Prostate gland (tissue), 2 donors: ENCODE measurements around the gene ATP6V1G1. TPM values are rescaled to one million over a fixed set of nuclear protein-coding genes. Genes with fewer than 3 reads are reported as not detected.

Source experiments
- DNase-seq: peaks from one replicate; pipeline ENCODE4 v3.0.0-alpha.2; 2019; ENCODE audit warnings: low spot score
- H3K27ac ChIP-seq, 2 donors: fragments of 200-600 bp; sonication (generic); 2 replicates each; pipeline ENCODE4 v1.5.1; 2017 to 2019
- H3K27me3 ChIP-seq: fragments of 200-600 bp; sonication (generic); replicated peaks from 2 replicates; pipeline ENCODE4 v1.5.1; 2019; ENCODE audit not compliant: insufficient read depth
- H3K36me3 ChIP-seq, 2 donors: fragments of 200-600 bp; sonication (generic); 1 replicate in 1 of 2; 2 replicates in 1 of 2; pipeline versions ENCODE4 v1.5.1 to v1.8.1; 2017 to 2019
- H3K4me1 ChIP-seq: fragments of 200-600 bp; sonication (generic); replicated peaks from 2 replicates; pipeline ENCODE4 v1.5.1; 2019
- H3K4me3 ChIP-seq, 2 donors: fragments of 200-600 bp; sonication (generic); 2 replicates each; pipeline ENCODE4 v1.5.1; 2017 to 2019
- H3K9me3 ChIP-seq: fragments of 200-600 bp; sonication (generic); 2 replicates; pipeline ENCODE4 v1.5.1; 2017
- POLR2A ChIP-seq: fragments of 450-650 bp; IDR thresholded peaks from one replicate; pipeline ENCODE4 v1.6.1; 2016; ENCODE audit warnings: antibody characterized with exemption, mild to moderate bottlenecking
- POLR2AphosphoS5 ChIP-seq: sonication (generic); formaldehyde crosslinking; IDR thresholded peaks from one replicate; pipeline ENCODE4 v1.6.1; 2017; ENCODE audit warnings: antibody characterized with exemption
- WGBS: methylation state at CpG from one replicate; pipeline ENCODE4 v1.1.5; 2018; 5-methylcytosine and 5-hydroxymethylcytosine counted together
- intact Hi-C: fragments of 100-400 bp; cut with DNase I; formaldehyde crosslinking; loops from one replicate; pipeline ENCODE4 v1.14.2; 2022
- total RNA-seq, 2 donors: library from RNA; depleted of rRNA; stranded (reverse); fragments of >200 nt; gene quantifications; one replicate each; pipeline ENCODE4 v1.1.0, GENCODE V29; 2016
- TF ChIP-seq, protein P1 (sequence below), 4 experiments: fragments of 200-600 bp in 2 of 4; fragments of 450-650 bp in 2 of 4; sonication (generic) in 2 of 4; IDR thresholded peaks; 1 replicate in 3 of 4; 2 replicates in 1 of 4; pipeline ENCODE4 v1.5.1; 2016 to 2019; ENCODE audit warnings: antibody characterized with exemption in 4 of 4, mild to moderate bottlenecking in 2 of 4, moderate library complexity in 2 of 4

Gene ATP6V1G1, protein sequence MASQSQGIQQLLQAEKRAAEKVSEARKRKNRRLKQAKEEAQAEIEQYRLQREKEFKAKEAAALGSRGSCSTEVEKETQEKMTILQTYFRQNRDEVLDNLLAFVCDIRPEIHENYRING
- total RNA-seq = 100 to 1,000 TPM; 262 to 348 TPM

DNA sequence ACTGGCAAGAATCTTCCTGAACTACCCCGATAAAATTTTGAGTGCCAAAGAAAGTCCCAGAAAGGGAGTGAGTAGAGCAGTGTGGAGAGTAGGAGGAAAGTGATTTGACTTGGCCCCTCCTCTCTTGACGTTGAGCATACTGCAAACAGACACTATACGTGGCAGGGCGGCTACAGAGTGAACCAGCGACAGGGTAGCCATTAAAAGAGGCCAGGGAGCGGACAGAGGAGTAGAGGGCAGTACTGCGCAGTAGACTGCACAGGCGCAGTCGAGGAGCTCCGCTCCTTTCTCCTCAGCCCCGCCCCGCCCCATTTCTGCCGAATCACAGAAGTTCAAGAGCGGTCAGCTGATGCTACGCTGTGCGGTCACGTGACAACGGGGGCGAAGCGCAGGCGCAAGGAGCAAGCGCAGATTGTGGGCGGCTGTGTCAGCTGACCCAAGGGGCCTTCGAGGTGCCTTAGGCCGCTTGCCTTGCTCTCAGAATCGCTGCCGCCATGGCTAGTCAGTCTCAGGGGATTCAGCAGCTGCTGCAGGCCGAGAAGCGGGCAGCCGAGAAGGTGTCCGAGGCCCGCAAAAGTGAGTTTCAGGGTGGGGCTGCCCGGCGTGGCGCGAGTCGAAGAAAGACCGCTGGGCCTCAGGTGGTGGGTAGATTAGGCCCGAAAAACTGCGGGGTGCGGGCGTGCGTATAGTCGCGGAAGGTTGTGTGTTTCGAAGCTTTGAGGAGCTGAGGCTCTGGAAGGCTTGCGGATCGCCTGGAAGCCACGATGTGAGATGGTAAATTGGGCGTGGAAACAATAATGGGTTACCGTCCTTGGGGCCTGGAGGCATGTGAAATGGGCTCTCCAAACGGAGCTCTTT is at the start of gene ATP6V1G1:
Gene ATP6V1G1 (plus strand): TSS at position 425 of the 858 bp plus-strand sequence. CDS start 70 bp downstream, at position 495.
- no peaks in the 10 kb centered on the region for H3K9me3 ChIP-seq
- under 1% methylated on average over 49 of the region's 52 CpGs for WGBS
- no peaks in the 10 kb centered on the region for H3K27me3 ChIP-seq
- H3K4me1 ChIP-seq = peaks cover 1% of the 10 kb centered on the region
- DNase-seq = peak; percentile 99
- H3K27ac ChIP-seq = peak within 1 kb of the TSS; percentile 95 to 96
- intact Hi-C loops = loop anchor here (5.0 to 10.0 kb wide), 3 partner anchors 67 to 193 kb away; partner anchors contain the start of genes TEX53 and WHRN
- H3K4me3 ChIP-seq = peak within 1 kb of the TSS; percentile 72 to 86
- peak; percentile 96 for TF ChIP-seq POLR2A
- TF ChIP-seq, protein P1, sequence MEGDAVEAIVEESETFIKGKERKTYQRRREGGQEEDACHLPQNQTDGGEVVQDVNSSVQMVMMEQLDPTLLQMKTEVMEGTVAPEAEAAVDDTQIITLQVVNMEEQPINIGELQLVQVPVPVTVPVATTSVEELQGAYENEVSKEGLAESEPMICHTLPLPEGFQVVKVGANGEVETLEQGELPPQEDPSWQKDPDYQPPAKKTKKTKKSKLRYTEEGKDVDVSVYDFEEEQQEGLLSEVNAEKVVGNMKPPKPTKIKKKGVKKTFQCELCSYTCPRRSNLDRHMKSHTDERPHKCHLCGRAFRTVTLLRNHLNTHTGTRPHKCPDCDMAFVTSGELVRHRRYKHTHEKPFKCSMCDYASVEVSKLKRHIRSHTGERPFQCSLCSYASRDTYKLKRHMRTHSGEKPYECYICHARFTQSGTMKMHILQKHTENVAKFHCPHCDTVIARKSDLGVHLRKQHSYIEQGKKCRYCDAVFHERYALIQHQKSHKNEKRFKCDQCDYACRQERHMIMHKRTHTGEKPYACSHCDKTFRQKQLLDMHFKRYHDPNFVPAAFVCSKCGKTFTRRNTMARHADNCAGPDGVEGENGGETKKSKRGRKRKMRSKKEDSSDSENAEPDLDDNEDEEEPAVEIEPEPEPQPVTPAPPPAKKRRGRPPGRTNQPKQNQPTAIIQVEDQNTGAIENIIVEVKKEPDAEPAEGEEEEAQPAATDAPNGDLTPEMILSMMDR (IDR thresholded peaks at IDR 0.05) = peak in 2 of 4 experiments; percentile 30 to 31
- peak; percentile 97 for TF ChIP-seq POLR2AphosphoS5
- H3K36me3 ChIP-seq = no peaks in the 10 kb centered on the region

DNA sequence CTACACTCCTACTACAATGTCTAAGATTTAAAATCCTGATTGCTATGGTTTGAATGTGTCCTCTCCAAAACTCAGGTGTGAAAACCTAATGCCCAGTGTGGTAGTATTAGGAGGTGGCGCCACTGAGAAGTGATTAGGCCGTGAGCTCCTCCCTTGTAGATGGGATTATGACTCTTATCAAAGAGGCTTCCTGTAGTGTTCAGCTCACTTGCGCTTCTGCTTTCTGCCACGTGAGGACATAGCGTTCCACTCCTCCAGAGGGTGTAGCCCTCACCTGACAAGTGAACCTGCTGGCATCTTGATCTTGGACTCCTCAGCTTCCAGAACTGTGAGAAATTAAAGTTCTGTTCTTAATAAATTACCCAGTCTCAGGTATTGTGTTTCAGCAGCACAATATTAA is 49.3 kb upstream of the ATP6V1G1 start:
- H3K27ac ChIP-seq = no peak overlapping the region
- TF ChIP-seq POLR2A = no peak
- peak; percentile 61 for TF ChIP-seq POLR2AphosphoS5
- TF ChIP-seq, protein P1 (IDR thresholded peaks at IDR 0.05) = peak in 3 of 4 experiments; percentile 37 to 51 (median 46)
- 41% methylated on average over 5 of the region's 5 CpGs for WGBS
- H3K4me3 ChIP-seq = no peak overlapping the region
- no peaks in the 10 kb centered on the region for H3K4me1 ChIP-seq
- H3K27me3 ChIP-seq = no peaks in the 10 kb centered on the region
- H3K36me3 ChIP-seq = no peaks in the 10 kb centered on the region
- peak; percentile 53 for DNase-seq
- no peaks in the 10 kb centered on the region for H3K9me3 ChIP-seq
- intact Hi-C loops = no loop called here

DNA sequence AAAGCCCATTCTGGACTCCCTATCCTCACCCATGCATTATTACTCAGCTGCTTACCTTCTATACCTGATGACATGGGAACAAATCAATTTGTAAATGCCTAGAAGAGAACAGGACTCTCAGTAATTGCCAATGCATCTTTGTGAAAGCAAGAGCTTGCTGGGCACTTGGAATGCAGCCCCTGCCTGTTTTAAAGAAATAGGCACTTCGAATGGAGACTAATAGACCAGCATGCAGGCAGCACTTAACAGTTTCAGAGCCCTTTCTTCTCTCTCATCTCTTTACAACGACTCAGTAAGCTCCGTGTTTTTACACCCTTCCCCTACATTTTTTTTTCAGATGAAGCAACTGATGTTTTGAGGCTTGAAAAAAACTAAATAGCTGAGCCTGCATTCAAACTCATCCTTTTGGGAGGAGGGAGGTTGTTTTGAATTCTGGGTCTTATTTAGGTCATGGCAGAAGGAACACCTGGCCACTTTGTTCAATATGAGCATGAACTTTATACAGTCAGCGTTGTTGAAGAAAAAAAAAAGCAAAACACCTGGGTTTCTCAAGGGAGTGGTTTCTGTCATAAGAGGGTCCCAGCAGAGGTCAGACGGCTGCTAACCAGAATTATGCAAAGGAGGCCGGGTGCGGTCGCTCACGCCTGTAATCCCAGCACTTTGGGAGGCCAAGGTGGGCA is 47.7 kb upstream of the ATP6V1G1 start:
- peak overlapping the region in 1 of 2 donors; percentile 13 for H3K27ac ChIP-seq
- no peak for DNase-seq
- no peak overlapping the region for H3K4me3 ChIP-seq
- TF ChIP-seq, protein P1 (IDR thresholded peaks at IDR 0.05) = no peak
- no peak for TF ChIP-seq POLR2AphosphoS5
- no peak for TF ChIP-seq POLR2A
- intact Hi-C loops = no loop called here
- H3K4me1 ChIP-seq = no peaks in the 10 kb centered on the region
- WGBS = 61% methylated on average over 9 of the region's 9 CpGs
- H3K27me3 ChIP-seq = no peaks in the 10 kb centered on the region
- H3K36me3 ChIP-seq = no peaks in the 10 kb centered on the region
- no peaks in the 10 kb centered on the region for H3K9me3 ChIP-seq

DNA sequence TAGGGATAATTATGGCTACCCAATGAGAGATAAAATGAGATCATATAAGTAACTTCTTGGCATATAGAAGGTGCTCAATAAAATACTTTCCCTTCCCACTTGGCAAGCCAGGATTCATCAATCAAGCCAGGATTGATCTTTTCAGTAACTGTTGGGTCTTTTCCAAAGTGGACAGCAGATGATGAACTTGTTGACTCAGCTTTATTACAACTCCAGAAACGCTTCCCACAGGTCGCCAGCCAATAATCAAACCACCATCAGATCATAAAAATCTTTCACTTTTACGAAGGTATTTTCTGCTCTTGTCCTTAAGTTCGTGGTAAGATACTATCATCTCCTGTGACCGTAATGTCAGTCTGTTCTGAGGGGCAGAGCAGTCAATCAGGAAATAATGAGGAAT is 42.5 kb upstream of the ATP6V1G1 start:
- H3K36me3 ChIP-seq = no peaks in the 10 kb centered on the region
- no peak overlapping the region for H3K4me3 ChIP-seq
- H3K27me3 ChIP-seq = no peaks in the 10 kb centered on the region
- no peaks in the 10 kb centered on the region for H3K4me1 ChIP-seq
- 19% methylated on average over 5 of the region's 5 CpGs for WGBS
- no peaks in the 10 kb centered on the region for H3K9me3 ChIP-seq
- intact Hi-C loops = no loop called here
- TF ChIP-seq, protein P1 (IDR thresholded peaks at IDR 0.05) = no peak
- no peak for TF ChIP-seq POLR2AphosphoS5
- TF ChIP-seq POLR2A = no peak
- no peak for DNase-seq
- no peak overlapping the region for H3K27ac ChIP-seq
